HUES64 (cell line): ENCODE data around the gene UGT1A10.

Source experiments
- H3K27ac ChIP-seq: 2 replicates; pipeline ENCODE4 v1.7.0; 2013; ENCODE audit warnings: low read depth, low read length, inconsistent platforms
- H3K27me3 ChIP-seq: 2 replicates; pipeline ENCODE4 v1.6.1; 2013; ENCODE audit warnings: mild to moderate bottlenecking, low read length; ENCODE audit not compliant: insufficient read depth
- H3K36me3 ChIP-seq: 2 replicates; pipeline ENCODE4 v1.6.1; 2013; ENCODE audit warnings: mild to moderate bottlenecking, low read length; ENCODE audit not compliant: insufficient read depth
- H3K4me1 ChIP-seq: 2 replicates; pipeline ENCODE4 v1.6.1; 2013; ENCODE audit warnings: mild to moderate bottlenecking, low read length, moderate library complexity; ENCODE audit not compliant: insufficient read depth
- H3K4me3 ChIP-seq: 2 replicates; pipeline ENCODE4 v1.5.1; 2013; ENCODE audit warnings: mild to moderate bottlenecking, low read length, moderate library complexity
- H3K9ac ChIP-seq: 2 replicates; pipeline ENCODE4 v1.6.1; 2013; ENCODE audit warnings: mild to moderate bottlenecking, low read depth, low read length
- H3K9me3 ChIP-seq: 2 replicates; pipeline ENCODE4 v1.6.1; 2013; ENCODE audit warnings: low read depth, low read length; ENCODE audit not compliant: insufficient read depth
- WGBS: fragments of 150-250, 120-280 bp; methylation state at CpG from one replicate; pipeline ENCODE4 v1.1.7; 2013; ENCODE audit warnings: missing lambda C conversion rate; 5-methylcytosine and 5-hydroxymethylcytosine counted together

Gene UGT1A10

GRCh38 chr2:233764264-233764663 lies 128.0 kb downstream of the UGT1A10 start:
- Histone ChIP-seq H3K27ac (no peak overlapping the region), H3K4me1 (no peaks in the 10 kb centered on the region), H3K4me3 (no peak overlapping the region), H3K9ac (no peak overlapping the region), H3K27me3 (no peaks in the 10 kb centered on the region), H3K36me3 (no peaks in the 10 kb centered on the region), H3K9me3 (no peaks in the 10 kb centered on the region)
- WGBS = 90% methylated on average over 7 of the region's 7 CpGs

- Histone ChIP-seq H3K27me3 (no peaks in the 10 kb centered on the region), H3K4me1 (no peaks in the 10 kb centered on the region), H3K27ac (no peak overlapping the region), H3K4me3 (no peak overlapping the region), H3K9me3 (no peaks in the 10 kb centered on the region), H3K9ac (no peak overlapping the region), H3K36me3 (no peaks in the 10 kb centered on the region)
- 84% methylated on average over 3 of the region's 3 CpGs for WGBS
Observed at GRCh38 chr2:233764761-233765160, 128.5 kb downstream of the UGT1A10 start.

- Histone ChIP-seq H3K36me3 (no peaks in the 10 kb centered on the region), H3K9me3 (no peaks in the 10 kb centered on the region), H3K4me3 (no peak overlapping the region), H3K9ac (no peak overlapping the region), H3K27me3 (no peaks in the 10 kb centered on the region), H3K4me1 (no peaks in the 10 kb centered on the region), H3K27ac (no peak overlapping the region)
- WGBS = 84% methylated on average over 4 of the region's 4 CpGs
Observed at GRCh38 chr2:233766416-233766815, 130.2 kb downstream of the UGT1A10 start.

- no peak overlapping the region for H3K9ac ChIP-seq
- H3K27ac ChIP-seq = no peak overlapping the region
- H3K4me3 ChIP-seq = no peak overlapping the region
- no peaks in the 10 kb centered on the region for H3K27me3 ChIP-seq
- WGBS = 75% methylated on average over 4 of the region's 4 CpGs
- no peaks in the 10 kb centered on the region for H3K4me1 ChIP-seq
- H3K9me3 ChIP-seq = no peaks in the 10 kb centered on the region
- no peaks in the 10 kb centered on the region for H3K36me3 ChIP-seq
Observed at GRCh38 chr2:233768076-233768475, 131.8 kb downstream of the UGT1A10 start.

- Histone ChIP-seq H3K27me3 (no peaks in the 10 kb centered on the region), H3K27ac (no peak overlapping the region), H3K36me3 (no peaks in the 10 kb centered on the region), H3K4me3 (no peak overlapping the region), H3K4me1 (no peaks in the 10 kb centered on the region), H3K9me3 (no peaks in the 10 kb centered on the region), H3K9ac (no peak overlapping the region)
- 96% methylated on average over 9 of the region's 9 CpGs for WGBS
Observed at GRCh38 chr2:233769260-233769659, 133.0 kb downstream of the UGT1A10 start.

- Histone ChIP-seq H3K36me3 (no peaks in the 10 kb centered on the region), H3K9me3 (no peaks in the 10 kb centered on the region), H3K27ac (no peak overlapping the region), H3K27me3 (no peaks in the 10 kb centered on the region), H3K9ac (no peak overlapping the region), H3K4me3 (no peak overlapping the region), H3K4me1 (no peaks in the 10 kb centered on the region)
- WGBS = 90% methylated on average over 16 of the region's 16 CpGs
Observed at GRCh38 chr2:233772153-233772552, 135.9 kb downstream of the UGT1A10 start.

- Histone ChIP-seq H3K9ac (no peak overlapping the region), H3K4me3 (no peak overlapping the region), H3K27me3 (no peaks in the 10 kb centered on the region), H3K27ac (no peak overlapping the region), H3K4me1 (no peaks in the 10 kb centered on the region), H3K9me3 (no peaks in the 10 kb centered on the region), H3K36me3 (no peaks in the 10 kb centered on the region)
- WGBS = 90% methylated on average over 5 of the region's 5 CpGs
Observed at GRCh38 chr2:233772583-233772982, 136.3 kb downstream of the UGT1A10 start.

- Histone ChIP-seq H3K9me3 (no peaks in the 10 kb centered on the region), H3K9ac (no peak overlapping the region), H3K27me3 (no peaks in the 10 kb centered on the region), H3K36me3 (no peaks in the 10 kb centered on the region), H3K4me3 (no peak overlapping the region), H3K27ac (no peak overlapping the region), H3K4me1 (no peaks in the 10 kb centered on the region)
- 96% methylated on average over 5 of the region's 5 CpGs for WGBS
Observed at GRCh38 chr2:233773854-233774253, 137.6 kb downstream of the UGT1A10 start.

- no peak overlapping the region for H3K27ac ChIP-seq
- no peaks in the 10 kb centered on the region for H3K9me3 ChIP-seq
- 95% methylated on average over 6 of the region's 6 CpGs for WGBS
- H3K4me3 ChIP-seq = no peak overlapping the region
- no peak overlapping the region for H3K9ac ChIP-seq
- H3K36me3 ChIP-seq = no peaks in the 10 kb centered on the region
- no peaks in the 10 kb centered on the region for H3K27me3 ChIP-seq
- no peaks in the 10 kb centered on the region for H3K4me1 ChIP-seq
Observed at GRCh38 chr2:233775414-233775813, 139.2 kb downstream of the UGT1A10 start.

GRCh38 chr2:233778030-233778429 lies 141.8 kb downstream of the UGT1A10 start, which contains the start of gene MROH2A:
TSS of gene MROH2A (plus strand) at chr2:233778330. CDS start at chr2:233779359, 1,029 bp downstream.
- H3K4me1 ChIP-seq = no peaks in the 10 kb centered on the region
- WGBS = 91% methylated on average over 2 of the region's 2 CpGs
- H3K4me3 ChIP-seq = no peak within 1 kb of the TSS
- no peak within 1 kb of the TSS for H3K9ac ChIP-seq
- H3K36me3 ChIP-seq = no peaks in the 10 kb centered on the region
- H3K27ac ChIP-seq = no peak within 1 kb of the TSS
- H3K27me3 ChIP-seq = no peaks in the 10 kb centered on the region
- no peaks in the 10 kb centered on the region for H3K9me3 ChIP-seq

GRCh38 chr2:233779722-233780121 lies 143.5 kb downstream of the UGT1A10 start:
- 94% methylated on average over 4 of the region's 4 CpGs for WGBS
- no peak overlapping the region for H3K9ac ChIP-seq
- no peaks in the 10 kb centered on the region for H3K36me3 ChIP-seq
- no peaks in the 10 kb centered on the region for H3K27me3 ChIP-seq
- no peaks in the 10 kb centered on the region for H3K4me1 ChIP-seq
- no peak overlapping the region for H3K27ac ChIP-seq
- H3K9me3 ChIP-seq = no peaks in the 10 kb centered on the region
- H3K4me3 ChIP-seq = no peak overlapping the region

GRCh38 chr2:233780771-233781170 lies 144.5 kb downstream of the UGT1A10 start:
- H3K4me3 ChIP-seq = no peak overlapping the region
- no peak overlapping the region for H3K9ac ChIP-seq
- WGBS = 100% methylated on average over 1 of the region's 4 CpGs
- no peaks in the 10 kb centered on the region for H3K27me3 ChIP-seq
- no peaks in the 10 kb centered on the region for H3K4me1 ChIP-seq
- H3K27ac ChIP-seq = no peak overlapping the region
- H3K9me3 ChIP-seq = no peaks in the 10 kb centered on the region
- H3K36me3 ChIP-seq = no peaks in the 10 kb centered on the region
